ENCODE data around the gene TAS2R30. TPM values are rescaled to one million over a fixed set of nuclear protein-coding genes. Genes with fewer than 3 reads are reported as not detected.
"Not testable (repeated sequence)": the region's sequence is repeated elsewhere in the genome, so short reads cannot be mapped to it uniquely, and the experiment has no call there.

The TAS2R30 gene
- total RNA-seq, 4 donors from 2014 or later: 1.3 to 7.9 (median 4.5) TPM

GRCh38 chr12:11130999-11131398, 3.4 kb downstream of the TAS2R30 start:
- Histone ChIP-seq H3K27me3 (no peaks in the 10 kb centered on the region), H3K27ac (no peak overlapping the region), H3K36me3 (no peaks in the 10 kb centered on the region), H3K4me1 (peaks cover 0 to 5% (median 0%) of the 10 kb centered on the region in 3 donors), H3K4me3 (no peak overlapping the region), H3K9me3 (no peaks in the 10 kb centered on the region)
- ATAC-seq: no peak
- TF ChIP-seq EP300 (IDR thresholded peaks at IDR 0.05) (no peak), POLR2A (IDR thresholded peaks at IDR 0.05) (no peak), POLR2AphosphoS5 (IDR thresholded peaks at IDR 0.05) (no peak)
- TF ChIP-seq, protein P1, sequence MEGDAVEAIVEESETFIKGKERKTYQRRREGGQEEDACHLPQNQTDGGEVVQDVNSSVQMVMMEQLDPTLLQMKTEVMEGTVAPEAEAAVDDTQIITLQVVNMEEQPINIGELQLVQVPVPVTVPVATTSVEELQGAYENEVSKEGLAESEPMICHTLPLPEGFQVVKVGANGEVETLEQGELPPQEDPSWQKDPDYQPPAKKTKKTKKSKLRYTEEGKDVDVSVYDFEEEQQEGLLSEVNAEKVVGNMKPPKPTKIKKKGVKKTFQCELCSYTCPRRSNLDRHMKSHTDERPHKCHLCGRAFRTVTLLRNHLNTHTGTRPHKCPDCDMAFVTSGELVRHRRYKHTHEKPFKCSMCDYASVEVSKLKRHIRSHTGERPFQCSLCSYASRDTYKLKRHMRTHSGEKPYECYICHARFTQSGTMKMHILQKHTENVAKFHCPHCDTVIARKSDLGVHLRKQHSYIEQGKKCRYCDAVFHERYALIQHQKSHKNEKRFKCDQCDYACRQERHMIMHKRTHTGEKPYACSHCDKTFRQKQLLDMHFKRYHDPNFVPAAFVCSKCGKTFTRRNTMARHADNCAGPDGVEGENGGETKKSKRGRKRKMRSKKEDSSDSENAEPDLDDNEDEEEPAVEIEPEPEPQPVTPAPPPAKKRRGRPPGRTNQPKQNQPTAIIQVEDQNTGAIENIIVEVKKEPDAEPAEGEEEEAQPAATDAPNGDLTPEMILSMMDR (IDR thresholded peaks at IDR 0.05): no peak
- WGBS, 2 donors (ENCODE audit: low coverage in 1 of 2): 44 to 71% methylated on average over 1 to 2 of the region's 2 CpGs

DNA sequence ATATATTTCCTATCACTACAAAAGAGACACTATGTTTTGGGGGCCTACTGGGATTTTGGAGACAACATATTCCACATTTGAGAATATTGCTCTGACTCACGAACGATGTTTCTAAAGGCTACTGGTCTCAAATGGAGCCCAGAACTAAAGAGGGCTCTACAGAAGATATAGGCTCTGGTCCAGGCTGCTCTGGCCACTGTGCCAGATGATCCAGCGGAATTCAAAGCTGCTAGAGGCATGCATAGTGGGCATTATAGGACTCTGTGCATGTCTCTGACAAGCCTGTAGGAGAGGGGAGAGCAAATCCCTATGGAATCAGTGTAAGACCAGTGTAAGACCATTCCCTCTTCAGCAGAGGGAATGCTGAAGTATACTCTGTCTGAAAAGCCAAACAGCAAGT, 4.1 kb downstream of the TAS2R30 start:
- Histone ChIP-seq H3K27me3 (no peaks in the 10 kb centered on the region), H3K27ac (no peak overlapping the region), H3K4me1 (peaks cover 0 to 5% (median 0%) of the 10 kb centered on the region in 3 donors), H3K36me3 (no peaks in the 10 kb centered on the region), H3K4me3 (no peak overlapping the region), H3K9me3 (no peaks in the 10 kb centered on the region)
- no peak for TF ChIP-seq POLR2A (IDR thresholded peaks at IDR 0.05)
- TF ChIP-seq, protein P1 (IDR thresholded peaks at IDR 0.05): no peak
- no peak for TF ChIP-seq POLR2AphosphoS5 (IDR thresholded peaks at IDR 0.05)
- no peak for TF ChIP-seq EP300 (IDR thresholded peaks at IDR 0.05)
- ATAC-seq: no peak
- 94 to 100% methylated on average over 2 to 3 of the region's 3 CpGs for WGBS, 2 donors (ENCODE audit: low coverage in 1 of 2)

DNA sequence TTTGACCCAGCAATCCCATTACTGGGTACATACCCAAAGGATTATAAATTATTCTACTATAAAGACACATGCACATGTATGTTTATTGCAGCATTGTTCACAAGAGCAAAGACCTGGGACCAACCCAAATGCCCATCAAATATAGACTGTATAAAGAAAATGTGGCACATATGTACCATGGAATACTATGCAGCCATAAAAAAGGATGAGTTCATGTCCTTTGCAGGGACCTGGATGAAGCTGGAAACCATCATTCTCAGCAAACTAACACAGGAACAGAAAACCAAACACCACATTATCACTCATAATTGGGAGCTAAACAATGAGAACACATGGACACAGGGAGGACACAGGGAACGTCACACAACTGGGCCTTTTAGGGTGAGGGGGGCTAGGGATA, 20.3 kb downstream of the TAS2R30 start:
- not testable (repeated sequence) for H3K4me3 ChIP-seq, H3K4me1 ChIP-seq, H3K27me3 ChIP-seq, ATAC-seq, H3K36me3 ChIP-seq, H3K27ac ChIP-seq
- peaks cover 0 to 27% (median 0%) of the 10 kb centered on the region in 3 donors for H3K9me3 ChIP-seq
- WGBS, 2 donors (ENCODE audit: low coverage in 1 of 2): 83 to 100% methylated on average over 1 of the region's 1 CpG

- H3K27me3 ChIP-seq, H3K27ac ChIP-seq, H3K4me3 ChIP-seq, ATAC-seq, H3K4me1 ChIP-seq, H3K36me3 ChIP-seq: not testable (repeated sequence)
- 100% methylated on average over 1 of the region's 1 CpG for WGBS, 2 donors (ENCODE audit: low coverage in 1 of 2)
- H3K9me3 ChIP-seq: peaks cover 0 to 19% (median 0%) of the 10 kb centered on the region in 3 donors
These were observed 23.2 kb downstream of the TAS2R30 start for GRCh38 chr12:11111213-11111612.

GRCh38 chr12:11108862-11109261, 25.6 kb downstream of the TAS2R30 start:
- Histone ChIP-seq H3K4me1 (no peaks in the 10 kb centered on the region), H3K9me3 (peaks cover 0 to 19% (median 0%) of the 10 kb centered on the region in 3 donors), H3K4me3 (no peak overlapping the region), H3K27ac (no peak overlapping the region), H3K27me3 (no peaks in the 10 kb centered on the region), H3K36me3 (peaks cover 0 to 9% of the 10 kb centered on the region in 2 donors)
- no peak for TF ChIP-seq POLR2A (IDR thresholded peaks at IDR 0.05)
- TF ChIP-seq, protein P1 (IDR thresholded peaks at IDR 0.05): no peak
- TF ChIP-seq EP300 (IDR thresholded peaks at IDR 0.05): no peak
- no peak for TF ChIP-seq POLR2AphosphoS5 (IDR thresholded peaks at IDR 0.05)
- WGBS, 2 donors (ENCODE audit: low coverage in 1 of 2): 100% methylated on average over 2 of the region's 2 CpGs; no CpG with 5 or more reads in 1 of the 2 donors
- no peak for ATAC-seq

DNA sequence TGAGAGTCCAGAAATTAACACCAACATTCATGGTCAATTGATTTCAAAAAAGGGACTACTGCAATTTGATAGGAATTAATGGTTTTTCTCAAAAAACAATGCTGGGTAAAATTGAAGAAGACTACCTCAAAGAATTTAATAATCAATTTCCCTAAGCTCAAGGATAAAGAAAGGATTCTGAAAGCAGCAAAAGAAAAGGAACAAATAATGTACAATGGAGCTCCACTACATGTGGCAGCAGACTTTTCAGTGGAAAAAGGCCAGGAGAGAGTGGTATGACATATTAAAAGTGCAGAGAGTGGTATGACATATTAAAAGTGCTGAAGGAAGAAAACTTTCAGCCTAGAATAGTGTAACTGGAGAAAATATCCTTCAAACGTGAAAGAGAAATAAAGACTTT, 26.7 kb downstream of the TAS2R30 start:
- Histone ChIP-seq H3K27ac (no peak overlapping the region), H3K36me3 (peaks cover 0 to 9% of the 10 kb centered on the region in 2 donors), H3K27me3 (no peaks in the 10 kb centered on the region), H3K4me1 (no peaks in the 10 kb centered on the region), H3K9me3 (peaks cover 0 to 19% (median 0%) of the 10 kb centered on the region in 3 donors), H3K4me3 (no peak overlapping the region)
- TF ChIP-seq, protein P1 (IDR thresholded peaks at IDR 0.05): no peak
- TF ChIP-seq POLR2A (IDR thresholded peaks at IDR 0.05) (no peak), POLR2AphosphoS5 (IDR thresholded peaks at IDR 0.05) (no peak)
- WGBS, 2 donors (ENCODE audit: low coverage in 1 of 2): 45 to 50% methylated on average over 1 of the region's 1 CpG
- ATAC-seq: no peak

All from gastroesophageal sphincter (tissue), 4 donors.